A673 (cell line): Measurements from ENCODE around the gene NCKAP1. TPM values are rescaled to one million over a fixed set of nuclear protein-coding genes. Genes with fewer than 3 reads are reported as not detected.

Source experiments
- BruUV-seq: library from RNA; stranded (reverse); fragments of 400-500 nt; replicated peaks from 2 replicates; lab custom pipeline; 2021; lab: Mats Ljungman, UMichigan
- CTCF ChIA-PET: fragments of 300-600 bp; sonication (Branson Sonifier 250); formaldehyde crosslinking; loops from one replicate; lab custom pipeline; 2022; ENCODE audit warnings: antibody characterized with exemption; lab: Charles Lee
- POLR2A ChIA-PET: fragments of 300-600 bp; sonication (Branson Sonifier 250); formaldehyde crosslinking; loops from one replicate; lab custom pipeline; 2022; ENCODE audit warnings: antibody characterized with exemption; ENCODE audit not compliant: low non-redundant PET; lab: Charles Lee
- DNase-seq: peaks from one replicate; pipeline ENCODE4 v3.0.0-alpha.2; 2015; ENCODE audit warnings: low spot score
- H3K27ac ChIP-seq: fragments of 200-600 bp; sonication (generic); 2 replicates; pipeline ENCODE4 v1.5.1; 2016; ENCODE audit warnings: mixed run types, low read depth, mild to moderate bottlenecking, mixed read lengths, antibody characterized with exemption, low read length; ENCODE audit not compliant: poor library complexity, severe bottlenecking
- H3K27me3 ChIP-seq: fragments of 200-600 bp; sonication (generic); replicated peaks from 2 replicates; pipeline ENCODE4 v1.6.1; 2017; ENCODE audit warnings: mixed run types, low read depth, mild to moderate bottlenecking, mixed read lengths, antibody characterized with exemption, low read length; ENCODE audit not compliant: insufficient read depth, poor library complexity
- H3K36me3 ChIP-seq: fragments of 200-600 bp; sonication (generic); 2 replicates; pipeline ENCODE4 v1.6.1; 2016; ENCODE audit warnings: mixed run types, mild to moderate bottlenecking, mixed read lengths, antibody characterized with exemption, low read length; ENCODE audit not compliant: insufficient read depth, poor library complexity, severe bottlenecking
- H3K4me1 ChIP-seq: fragments of 200-600 bp; sonication (generic); 2 replicates; pipeline ENCODE4 v1.6.1; 2017; ENCODE audit warnings: mixed run types, mild to moderate bottlenecking, mixed read lengths, antibody characterized with exemption, low read length; ENCODE audit not compliant: insufficient read depth, poor library complexity, severe bottlenecking
- H3K4me3 ChIP-seq: fragments of 200-600 bp; sonication (generic); 2 replicates; pipeline ENCODE4 v1.5.1; 2016; ENCODE audit warnings: low read depth, mixed run types, mild to moderate bottlenecking, mixed read lengths, low read length; ENCODE audit not compliant: poor library complexity, severe bottlenecking
- H3K9me3 ChIP-seq: fragments of 200-600 bp; sonication (generic); 2 replicates; pipeline ENCODE4 v1.6.1; 2016; ENCODE audit warnings: mixed run types, low read depth, mild to moderate bottlenecking, mixed read lengths, antibody characterized with exemption, low read length; ENCODE audit not compliant: poor library complexity, severe bottlenecking
- EZH2 ChIP-seq: fragments of 200-600 bp; sonication (generic); IDR thresholded peaks from 2 replicates; pipeline ENCODE4 v1.6.1; 2017; ENCODE audit warnings: borderline replicate concordance, low read depth, mild to moderate bottlenecking, mixed read lengths, antibody characterized with exemption, low read length; ENCODE audit not compliant: poor library complexity, severe bottlenecking
- intact Hi-C: fragments of 100-400 bp; cut with micrococcal nuclease; formaldehyde crosslinking; loops from one replicate; pipeline ENCODE4 v1.10.0; 2022; ENCODE audit not compliant: unreplicated experiment
- total RNA-seq: library from RNA; stranded (reverse); gene quantifications from 2 replicates; pipeline ENCODE4 v1.2.3, GENCODE V29; 2021
- TF ChIP-seq, protein P1 (sequence below): fragments of 300-800, 200-600 bp; sonication (generic); conservative IDR thresholded peaks from 2 replicates; pipeline ENCODE4 v1.5.1; 2017; ENCODE audit warnings: low read depth, mild to moderate bottlenecking, antibody characterized with exemption, low read length, moderate library complexity, mixed read lengths

The NCKAP1 gene
- total RNA-seq, 1 experiment from 2014 or later, result 153 TPM

DNA sequence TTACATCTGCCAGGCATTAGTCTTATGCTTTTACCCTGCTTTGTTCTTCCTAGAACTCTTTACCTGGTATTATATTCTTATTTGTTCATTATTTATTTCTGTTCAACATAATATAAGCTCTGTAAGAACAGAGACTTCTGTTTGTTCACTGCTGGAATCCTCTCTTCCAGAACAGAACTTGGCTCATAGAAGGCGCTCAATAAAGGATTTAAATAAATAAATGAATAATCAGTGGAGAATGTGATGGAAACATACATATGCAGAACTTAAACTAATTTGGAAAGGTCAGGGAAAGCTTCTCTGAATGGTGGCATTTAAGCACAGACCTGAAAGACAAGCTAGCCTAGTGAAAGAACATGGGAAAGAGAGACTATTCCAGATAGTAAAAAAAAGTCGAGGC is 24.3 kb downstream of the NCKAP1 start:
- H3K9me3 ChIP-seq, result no peaks in the 10 kb centered on the region
- H3K4me3 ChIP-seq, result no peak overlapping the region
- no TSS peak for BruUV-seq
- peaks cover 15% of the 10 kb centered on the region for H3K36me3 ChIP-seq
- ChIA-PET CTCF (no interaction called here), POLR2A (no interaction called here)
- no peak for TF ChIP-seq EZH2
- TF ChIP-seq, protein P1, sequence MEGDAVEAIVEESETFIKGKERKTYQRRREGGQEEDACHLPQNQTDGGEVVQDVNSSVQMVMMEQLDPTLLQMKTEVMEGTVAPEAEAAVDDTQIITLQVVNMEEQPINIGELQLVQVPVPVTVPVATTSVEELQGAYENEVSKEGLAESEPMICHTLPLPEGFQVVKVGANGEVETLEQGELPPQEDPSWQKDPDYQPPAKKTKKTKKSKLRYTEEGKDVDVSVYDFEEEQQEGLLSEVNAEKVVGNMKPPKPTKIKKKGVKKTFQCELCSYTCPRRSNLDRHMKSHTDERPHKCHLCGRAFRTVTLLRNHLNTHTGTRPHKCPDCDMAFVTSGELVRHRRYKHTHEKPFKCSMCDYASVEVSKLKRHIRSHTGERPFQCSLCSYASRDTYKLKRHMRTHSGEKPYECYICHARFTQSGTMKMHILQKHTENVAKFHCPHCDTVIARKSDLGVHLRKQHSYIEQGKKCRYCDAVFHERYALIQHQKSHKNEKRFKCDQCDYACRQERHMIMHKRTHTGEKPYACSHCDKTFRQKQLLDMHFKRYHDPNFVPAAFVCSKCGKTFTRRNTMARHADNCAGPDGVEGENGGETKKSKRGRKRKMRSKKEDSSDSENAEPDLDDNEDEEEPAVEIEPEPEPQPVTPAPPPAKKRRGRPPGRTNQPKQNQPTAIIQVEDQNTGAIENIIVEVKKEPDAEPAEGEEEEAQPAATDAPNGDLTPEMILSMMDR, result no peak
- no peak overlapping the region for H3K27ac ChIP-seq
- H3K27me3 ChIP-seq, result no peaks in the 10 kb centered on the region
- DNase-seq, result no peak
- intact Hi-C loops, result no loop called here
- peaks cover 69% of the 10 kb centered on the region for H3K4me1 ChIP-seq

DNA sequence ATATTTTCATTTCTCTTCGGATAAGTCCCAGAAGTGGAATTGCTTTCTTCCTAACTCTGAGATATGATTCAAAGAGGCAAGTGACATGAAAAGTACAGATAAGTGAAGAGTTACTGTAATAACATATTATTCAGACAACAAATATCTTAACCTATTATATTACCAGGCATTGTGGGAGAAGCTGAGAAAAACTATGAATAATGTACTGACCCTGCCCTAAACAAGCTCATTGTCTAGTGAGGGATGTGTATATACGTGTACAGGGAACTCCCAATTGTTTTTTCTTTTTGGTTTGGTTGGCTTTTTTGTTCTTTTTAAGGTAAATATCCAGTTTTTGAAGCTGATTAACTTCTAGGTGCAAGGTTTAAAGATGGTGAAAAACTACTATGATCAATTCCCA is 26.5 kb downstream of the NCKAP1 start:
- ChIA-PET POLR2A (no interaction called here), CTCF (no interaction called here)
- no TSS peak for BruUV-seq
- Histone ChIP-seq H3K9me3 (no peaks in the 10 kb centered on the region), H3K27me3 (no peaks in the 10 kb centered on the region), H3K36me3 (no peaks in the 10 kb centered on the region), H3K27ac (peak overlapping the region; percentile 5), H3K4me3 (no peak overlapping the region), H3K4me1 (peaks cover 92% of the 10 kb centered on the region)
- no peak for TF ChIP-seq EZH2
- DNase-seq, result no peak
- intact Hi-C loops, result no loop called here

DNA sequence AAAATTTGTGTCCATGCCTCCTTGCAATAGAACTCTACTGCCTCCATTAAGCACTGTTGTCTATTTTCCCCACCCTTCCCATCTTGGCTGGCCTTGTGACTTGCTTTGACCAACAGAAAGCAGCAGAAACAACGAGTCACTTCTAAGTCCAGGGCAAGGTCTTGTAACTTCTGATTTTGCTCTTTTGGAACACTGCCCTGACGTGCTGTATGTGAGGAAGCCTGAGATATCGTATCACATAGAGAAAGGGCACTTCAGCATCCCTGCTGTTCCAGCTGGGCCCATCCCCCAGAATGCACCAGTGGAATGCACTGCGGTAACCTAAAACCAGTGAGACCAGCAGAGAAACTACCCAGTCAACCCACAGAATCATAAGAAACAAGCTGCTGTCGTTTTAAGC is 28.1 kb downstream of the NCKAP1 start:
- Histone ChIP-seq H3K4me3 (no peak overlapping the region), H3K27ac (peak overlapping the region; percentile 87), H3K36me3 (no peaks in the 10 kb centered on the region), H3K27me3 (no peaks in the 10 kb centered on the region), H3K9me3 (no peaks in the 10 kb centered on the region), H3K4me1 (peaks cover 94% of the 10 kb centered on the region)
- intact Hi-C loops, result loop anchor here (1.0 kb wide), 1 partner anchor 27 kb away; no protein-coding TSS in a partner anchor
- ChIA-PET CTCF (no interaction called here), POLR2A (no interaction called here)
- TF ChIP-seq, protein P1, result no peak
- no peak for TF ChIP-seq EZH2
- DNase-seq, result peak; percentile 90
- no TSS peak for BruUV-seq

DNA sequence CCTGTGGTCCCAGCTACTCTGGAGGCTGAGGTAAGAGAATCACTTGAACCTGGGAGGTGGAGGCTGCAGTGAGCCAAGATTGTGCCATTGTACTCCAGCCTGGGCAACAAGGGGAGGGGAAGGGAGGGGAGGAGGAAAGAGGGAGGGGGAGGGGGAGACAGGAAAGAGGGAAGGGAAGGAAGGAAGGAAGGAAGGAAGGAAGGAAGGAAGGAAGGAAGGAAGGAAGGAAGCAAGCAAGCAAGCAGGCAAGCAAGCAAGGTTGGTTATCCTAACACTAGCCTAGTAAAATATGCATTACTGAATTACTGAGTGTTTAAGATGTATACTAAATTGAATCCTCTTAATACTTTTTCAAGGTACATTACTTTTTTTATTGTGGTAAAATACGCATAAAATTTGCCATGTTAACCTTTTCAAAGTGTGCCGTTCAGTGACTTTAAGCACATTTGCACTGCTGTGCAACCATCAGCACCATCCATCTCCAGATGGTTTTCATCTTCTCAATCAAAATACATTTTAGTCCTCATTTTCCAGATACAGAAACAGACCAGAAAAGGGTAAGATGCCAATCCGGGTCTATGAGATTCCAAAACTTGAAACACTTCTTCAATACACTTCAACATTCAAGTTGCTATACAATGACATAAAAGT is 28.9 kb downstream of the NCKAP1 start:
- CTCF ChIA-PET, result no interaction called here
- Histone ChIP-seq H3K4me3 (no peak overlapping the region), H3K27me3 (no peaks in the 10 kb centered on the region), H3K4me1 (peaks cover 86% of the 10 kb centered on the region), H3K36me3 (no peaks in the 10 kb centered on the region), H3K9me3 (no peaks in the 10 kb centered on the region), H3K27ac (peak overlapping the region; percentile 87)
- peak; percentile 91 for DNase-seq
- intact Hi-C loops, result loop anchor here (1.0 to 5.0 kb wide), 2 partner anchors 97 to 432 kb away; no protein-coding TSS in a partner anchor
- no TSS peak for BruUV-seq
- TF ChIP-seq EZH2, result no peak
- TF ChIP-seq, protein P1, result no peak
- POLR2A ChIA-PET, result no interaction called here
